Stimulated activated CD4-positive, alpha-beta T cell treated with anti-CD3 and anti-CD28 coated beads, Interleukin-4, amount 100 ng/mL, for 4 hours (primary cell): ENCODE results near the gene GPC6.

Experiments
- DNase-seq, 2 experiments: peaks; one replicate each; pipeline ENCODE4 v3.0.0-alpha.2; 2020

Gene GPC6

DNA sequence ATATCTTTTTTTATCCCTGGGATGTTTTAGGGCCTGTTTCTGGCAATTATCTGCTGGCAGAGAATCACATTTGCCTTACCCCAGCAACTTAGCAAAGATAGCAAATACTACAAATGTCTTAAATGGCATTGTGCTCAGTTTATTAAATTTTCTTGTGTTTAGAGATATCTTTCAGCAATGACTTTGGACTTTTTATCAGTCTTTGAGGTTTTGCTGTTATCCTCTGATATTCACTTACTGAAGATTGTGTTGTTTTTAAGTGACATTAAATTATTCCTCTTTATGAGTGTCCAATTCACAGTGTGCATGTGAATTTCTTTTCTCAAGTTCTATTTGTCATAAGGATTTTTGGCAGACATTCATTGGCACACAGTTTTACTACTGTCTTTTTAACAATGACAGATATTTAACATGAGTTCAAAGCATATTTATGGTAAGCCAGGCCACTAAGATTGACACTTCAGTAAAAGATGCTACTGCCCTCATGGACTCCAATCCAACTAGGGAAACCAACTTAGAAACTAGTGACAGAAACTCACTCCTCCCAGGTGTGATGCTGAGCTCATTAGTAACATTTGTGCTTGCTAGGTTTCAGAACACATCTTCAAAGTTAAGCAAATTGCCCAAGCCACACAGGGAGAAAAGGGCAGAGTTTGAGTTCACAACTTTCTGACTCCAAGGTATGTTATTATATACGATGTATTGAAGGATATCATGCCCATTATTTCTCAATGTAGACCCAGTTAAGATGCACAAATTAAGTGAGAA is 481.9 kb downstream of the GPC6 start:
- DNase-seq, result no peak

DNA sequence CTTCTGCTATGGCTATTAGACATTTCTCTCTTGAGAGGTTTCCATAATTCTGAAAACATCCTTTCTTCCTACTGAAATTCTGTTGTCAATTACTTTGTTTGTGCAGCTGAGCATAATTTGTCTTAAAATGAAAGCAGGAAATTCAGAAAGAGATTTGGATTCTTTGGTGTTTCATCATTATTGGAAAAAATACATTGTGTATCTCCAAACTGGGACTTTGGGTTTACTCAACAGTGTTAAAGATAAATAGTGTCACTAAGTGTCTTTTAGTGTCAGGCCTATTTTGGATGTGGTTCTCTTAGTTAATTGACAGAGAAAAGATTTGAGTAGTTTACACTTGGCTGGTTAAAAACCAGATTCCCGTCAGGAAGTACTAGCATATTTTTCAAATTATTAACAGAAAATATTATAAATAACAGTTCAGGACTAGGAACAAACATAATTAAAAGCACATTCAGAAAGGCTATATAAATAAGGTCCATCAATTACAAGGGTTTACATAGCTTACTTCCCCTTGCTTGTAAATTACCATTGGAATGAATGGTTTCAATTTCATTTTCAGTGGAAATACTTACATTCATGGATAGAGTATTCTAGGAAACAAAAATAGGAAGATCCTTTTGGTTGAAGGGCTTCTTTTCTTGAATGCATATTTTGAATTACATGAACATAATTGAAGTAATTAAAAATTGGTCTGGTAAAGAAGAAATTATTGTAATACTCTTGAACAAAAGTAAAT is 483.1 kb downstream of the GPC6 start:
- no peak for DNase-seq

DNA sequence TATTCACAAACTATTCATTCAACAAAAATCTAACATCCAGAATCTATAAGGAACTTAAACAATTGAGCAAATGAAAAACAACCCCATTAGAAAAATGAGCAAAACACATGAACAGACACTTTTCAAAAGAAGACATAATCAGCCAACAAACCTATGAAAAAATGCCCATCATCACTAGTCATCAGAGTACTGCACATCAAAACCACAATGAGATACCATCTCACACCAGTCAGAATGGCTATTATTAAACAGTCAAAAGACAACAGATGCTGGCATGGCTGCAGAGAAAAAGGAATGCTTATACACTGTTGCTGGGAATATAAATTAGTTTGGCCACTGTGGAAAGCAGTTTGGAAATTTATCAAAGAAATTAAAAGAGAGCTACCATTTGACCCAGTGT is 487.6 kb downstream of the GPC6 start:
- no peak for DNase-seq

GRCh38 chr13:93715866-93716265 is 489.3 kb downstream of the GPC6 start:
- DNase-seq, result no peak

DNA sequence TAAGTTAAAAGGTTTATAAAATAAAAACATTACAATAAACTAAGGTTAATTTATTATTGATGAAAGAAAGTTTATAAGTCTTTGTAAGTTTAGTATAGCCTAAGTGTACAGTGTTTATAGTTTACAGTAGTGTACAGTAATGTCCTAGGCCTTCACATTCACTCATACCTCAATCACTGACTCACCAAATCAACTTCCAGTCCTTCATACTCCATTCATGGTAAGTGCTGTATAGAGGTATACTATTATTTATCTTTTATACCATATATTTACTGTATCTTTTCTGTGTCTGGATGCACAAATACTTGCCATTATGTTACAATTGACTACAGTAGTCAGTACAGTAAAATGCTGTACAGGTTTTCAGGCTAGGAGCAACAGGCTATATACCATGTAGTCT is 490.0 kb downstream of the GPC6 start:
- DNase-seq, result no peak

- no peak for DNase-seq
Observed at GRCh38 chr13:93721483-93721882, 494.9 kb downstream of the GPC6 start.

- DNase-seq, result no peak
Observed at GRCh38 chr13:93723316-93723715, 496.7 kb downstream of the GPC6 start.

DNA sequence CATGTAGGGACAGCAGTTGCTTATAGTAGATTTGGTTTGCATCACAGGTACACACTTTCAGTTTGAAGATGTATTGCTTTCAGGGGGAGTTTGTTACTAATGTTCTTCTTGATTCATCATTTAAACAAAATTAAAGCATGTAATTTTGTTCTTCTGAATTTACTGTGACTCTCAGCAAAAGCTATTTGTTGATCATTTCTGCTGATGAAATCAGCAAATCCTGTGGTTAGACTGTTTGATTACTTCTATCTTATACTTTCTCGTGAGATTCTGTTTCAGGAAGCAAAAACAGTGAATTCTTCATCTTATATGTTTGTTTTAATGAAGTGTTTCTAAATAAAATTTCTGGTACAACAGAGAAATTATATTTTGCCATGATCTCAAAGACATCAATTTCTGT is 497.6 kb downstream of the GPC6 start:
- DNase-seq, result no peak

DNA sequence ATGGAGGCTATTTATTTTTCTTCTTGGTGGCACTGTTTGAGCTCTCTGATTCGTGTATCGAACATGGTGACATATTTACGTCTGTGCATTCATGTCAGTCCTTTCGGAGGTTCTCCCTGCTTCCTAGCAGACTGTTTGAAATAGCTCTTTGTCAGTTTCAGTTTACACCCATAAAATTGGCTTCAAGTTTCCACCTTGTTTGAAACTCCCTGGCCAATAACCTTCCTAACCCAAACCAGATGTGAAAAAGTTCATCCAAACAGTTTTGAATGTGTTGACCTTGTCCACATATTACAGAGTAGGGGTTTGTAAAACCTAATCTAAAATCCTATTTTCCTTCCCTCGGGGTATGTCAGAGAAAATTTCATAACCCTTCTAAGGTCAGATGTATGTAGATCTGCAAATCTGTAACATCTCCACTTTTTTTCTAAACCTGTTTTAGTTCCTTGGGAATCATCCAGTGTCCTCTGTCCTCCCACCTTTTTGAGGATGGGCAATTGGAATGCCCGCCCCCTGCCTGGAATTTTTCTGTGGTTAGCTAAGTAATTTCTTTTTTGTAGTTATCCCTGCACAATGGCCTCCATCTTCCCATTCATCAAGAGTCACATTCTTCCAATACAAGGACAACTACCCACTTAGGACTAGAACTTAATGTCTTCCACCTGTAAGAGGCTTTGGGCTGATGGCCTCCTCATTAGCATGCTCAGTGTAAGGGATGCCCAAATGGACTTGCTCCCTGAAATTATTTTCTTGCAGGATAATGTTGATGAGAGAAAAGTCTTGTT is 499.8 kb downstream of the GPC6 start:
- no peak for DNase-seq

DNA sequence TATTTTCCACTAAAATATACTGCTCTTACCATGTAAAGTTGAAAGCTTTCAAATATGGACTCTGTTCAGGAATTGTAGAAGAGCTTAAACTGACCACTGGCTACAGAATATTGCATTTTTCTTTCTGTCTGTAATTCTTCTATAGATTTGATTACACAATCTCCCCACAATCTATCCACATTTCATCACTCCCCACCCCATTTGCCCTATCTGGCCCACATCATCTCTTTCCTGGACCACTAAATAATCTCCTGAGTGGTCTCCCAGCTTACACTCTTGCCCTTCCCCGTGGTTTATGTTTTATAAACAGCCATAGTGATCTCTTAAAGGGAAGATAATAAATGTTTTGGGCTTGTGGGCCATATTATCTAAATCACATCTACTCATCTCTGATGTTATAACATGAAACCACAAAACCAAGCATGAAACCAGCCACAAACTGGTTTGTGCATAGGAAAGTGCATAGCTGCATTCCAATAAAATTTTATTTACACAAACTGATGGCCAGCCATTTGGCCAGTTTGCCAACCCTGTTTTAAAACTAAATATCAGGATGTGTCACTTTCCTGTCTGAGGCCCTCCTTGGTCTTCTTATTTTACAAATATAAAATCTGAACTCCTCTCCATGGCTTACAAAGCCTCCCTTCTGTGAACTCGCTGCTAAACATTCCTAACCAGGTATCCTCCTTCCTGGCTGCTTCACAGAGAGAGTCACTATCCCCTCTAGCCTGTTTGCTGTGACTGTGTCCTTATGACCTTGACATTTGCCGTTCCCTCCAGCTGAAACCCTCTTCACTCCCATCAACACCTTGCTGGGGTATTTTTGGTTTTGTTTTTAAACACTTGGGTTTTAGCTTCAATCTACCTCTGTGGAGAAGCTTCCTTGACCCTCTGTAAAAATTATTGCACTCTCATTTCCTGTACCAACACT is 500.9 kb downstream of the GPC6 start:
- no peak for DNase-seq

DNA sequence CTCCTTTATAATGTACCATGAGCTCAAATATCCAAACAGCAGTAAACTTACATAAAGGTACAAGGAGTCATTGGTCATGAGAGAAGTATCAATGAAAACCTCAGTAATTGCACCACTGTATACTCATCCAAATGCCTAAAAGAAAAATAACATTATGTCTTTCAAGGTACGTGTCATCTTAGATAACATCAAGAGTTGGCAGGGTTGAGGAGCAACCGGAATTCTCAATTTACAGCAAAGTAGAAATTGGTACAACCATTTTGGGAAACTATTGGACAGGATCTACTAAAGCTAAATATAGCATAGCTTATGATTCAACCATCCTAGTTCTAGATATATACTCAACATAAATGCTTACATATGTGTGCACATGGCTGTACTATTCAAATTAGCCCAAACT is 502.8 kb downstream of the GPC6 start:
- no peak for DNase-seq

DNA sequence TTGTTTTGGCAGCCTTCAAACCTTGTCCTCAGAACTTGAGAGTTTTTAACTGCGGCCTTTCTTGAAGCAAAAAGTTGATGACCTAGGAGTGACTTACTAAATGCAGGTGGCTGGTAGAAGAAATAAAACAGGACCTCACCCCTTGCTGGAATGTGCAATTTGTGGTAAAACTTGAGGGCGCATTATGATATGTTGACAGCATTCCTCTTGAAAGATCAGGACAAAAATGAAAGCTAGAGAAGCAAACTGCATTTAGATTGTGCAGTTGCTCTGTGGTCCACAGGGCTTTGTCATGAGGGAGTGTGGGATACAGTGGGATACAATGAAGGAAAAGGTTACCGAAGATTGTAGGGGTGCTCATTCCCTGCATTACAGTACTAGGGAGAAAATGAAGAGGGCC is 504.2 kb downstream of the GPC6 start:
- DNase-seq, result no peak

- DNase-seq, result no peak
Observed at GRCh38 chr13:93732186-93732585, 505.6 kb downstream of the GPC6 start.

GRCh38 chr13:93736081-93736480 is 509.5 kb downstream of the GPC6 start:
- DNase-seq, result no peak

GRCh38 chr13:93736909-93737308 is 510.3 kb downstream of the GPC6 start:
- no peak for DNase-seq

GRCh38 chr13:93740334-93740733 is 513.7 kb downstream of the GPC6 start:
- DNase-seq, result no peak

DNA sequence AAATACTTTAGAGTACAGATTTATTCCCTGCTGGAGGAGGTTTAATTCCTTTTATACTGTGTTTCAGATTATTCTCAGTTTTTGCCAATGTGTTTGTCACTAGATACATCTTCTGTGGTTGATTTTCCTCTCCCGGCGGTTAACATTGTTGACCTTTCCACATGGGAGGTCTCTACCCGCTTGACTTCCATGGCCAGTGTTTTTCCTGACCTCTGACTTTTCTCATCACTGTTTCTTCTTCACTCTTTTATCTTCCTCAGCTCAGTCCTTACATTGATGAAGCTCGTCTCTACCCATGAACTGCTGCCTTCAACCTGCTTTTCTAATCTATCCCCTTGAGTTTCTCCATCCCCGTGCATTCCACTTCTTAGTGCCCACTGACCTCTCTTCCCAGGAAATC is 517.4 kb downstream of the GPC6 start:
- no peak for DNase-seq

- no peak for DNase-seq
Observed at GRCh38 chr13:93744886-93745285, 518.3 kb downstream of the GPC6 start.

- no peak for DNase-seq
Observed at GRCh38 chr13:93745884-93746283, 519.3 kb downstream of the GPC6 start.

- DNase-seq, result no peak
Observed at GRCh38 chr13:93746589-93746988, 520.0 kb downstream of the GPC6 start.

DNA sequence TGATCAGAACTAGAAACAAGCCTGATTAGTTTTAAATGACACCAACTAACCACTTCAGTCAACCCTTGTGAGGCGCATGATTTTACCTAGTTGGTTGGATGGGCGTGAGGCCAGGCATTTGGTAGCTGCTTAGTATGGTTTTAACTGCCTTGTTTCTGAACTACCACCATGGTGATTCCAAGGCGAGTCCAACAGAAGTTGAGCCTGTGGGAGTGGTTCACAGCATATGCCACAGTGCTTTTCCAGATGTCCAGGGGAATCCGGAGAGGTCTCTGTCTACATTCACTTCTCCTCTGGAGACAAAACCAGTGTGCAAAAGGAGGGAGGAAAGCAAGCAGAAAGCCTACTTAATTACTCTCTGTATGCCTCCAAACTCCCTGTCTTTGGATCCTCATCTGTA is 524.1 kb downstream of the GPC6 start:
- DNase-seq, result no peak

GRCh38 chr13:93751117-93751516 is 524.5 kb downstream of the GPC6 start:
- no peak for DNase-seq

GRCh38 chr13:93752541-93752940 is 525.9 kb downstream of the GPC6 start:
- DNase-seq, result no peak
